SHP77 treated with DMSO at 0.1 percent for 48 hours (cell line): ENCODE measurements around the gene AEN.

Experiments
- DNase-seq: peaks from one replicate; lab custom pipeline; 2025; lab: John Stamatoyannopoulos, UW

AEN gene

GRCh38 chr15:88613074-88613944, 7.8 kb upstream of the AEN start:
- DNase-seq = no peak

DNA sequence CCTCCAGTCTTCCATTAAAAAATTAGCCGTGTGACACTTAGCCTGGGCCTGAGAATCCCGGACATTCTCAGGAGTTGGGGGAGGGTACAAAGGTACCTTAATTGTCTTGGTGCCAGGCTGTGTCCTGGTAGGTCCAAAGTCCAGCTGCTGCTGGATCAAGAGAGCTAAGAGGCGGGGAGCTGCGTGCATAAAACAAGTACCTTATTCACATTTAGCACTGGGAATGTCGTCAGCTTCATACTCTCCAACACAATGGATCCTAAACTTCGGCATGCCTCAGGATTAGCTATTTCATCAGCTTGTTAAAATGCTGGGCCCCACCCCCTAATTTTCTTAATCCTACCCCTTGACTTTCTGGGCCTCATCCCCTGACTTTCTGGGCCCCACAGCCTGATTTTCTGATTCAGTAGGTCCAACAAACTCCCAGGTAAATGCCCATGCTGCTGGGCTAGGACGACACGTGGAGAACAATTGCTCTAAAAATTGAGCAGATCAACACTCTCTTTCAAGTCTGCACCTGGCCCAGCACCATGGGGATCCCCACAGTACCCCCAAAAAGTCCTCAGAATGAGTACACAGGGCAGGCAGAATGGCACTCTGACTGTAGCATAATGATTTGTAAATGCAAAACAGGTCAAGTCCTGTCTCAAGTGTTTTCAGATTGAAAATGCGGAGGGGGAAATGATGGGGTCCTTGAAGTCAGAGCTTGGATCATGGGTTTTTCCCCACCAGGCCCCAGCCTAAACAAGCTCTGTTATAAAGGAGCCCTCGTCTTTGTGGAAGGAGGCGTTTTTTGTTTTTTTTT, 5.6 kb upstream of the AEN start:
- DNase-seq = no peak

GRCh38 chr15:88616240-88616639, 4.9 kb upstream of the AEN start:
- DNase-seq = no peak

DNA sequence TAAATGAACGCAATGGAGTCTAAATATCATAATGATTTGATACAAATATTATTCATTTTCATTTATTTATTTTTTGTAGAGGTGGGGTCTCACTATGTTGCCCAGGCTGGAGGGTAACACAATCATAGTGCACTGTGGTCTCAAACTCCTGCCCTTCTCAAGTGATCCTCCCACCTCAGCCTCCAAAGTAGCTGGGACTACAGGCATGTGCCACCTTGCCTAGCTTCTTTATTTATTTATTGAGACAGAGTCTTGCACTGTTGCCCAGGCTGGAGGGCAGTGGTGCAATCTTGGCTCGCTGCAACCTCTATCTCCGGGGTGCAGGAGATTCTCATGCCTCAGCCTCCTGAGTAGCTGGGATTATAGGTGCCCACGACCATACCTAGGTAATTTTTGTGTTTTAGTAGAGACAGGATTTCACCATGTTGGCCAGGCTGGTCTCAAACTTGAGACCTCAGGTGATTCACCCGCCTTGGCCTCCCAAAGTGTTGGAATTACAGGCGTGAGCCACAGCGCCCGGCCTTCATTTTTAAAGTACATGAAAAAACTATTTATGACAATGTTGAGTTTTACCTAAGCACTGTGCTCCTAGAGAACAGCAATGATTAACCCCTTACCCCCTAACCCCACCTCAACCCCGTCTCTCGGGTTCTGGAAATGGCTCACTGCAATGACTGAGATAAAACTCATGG, 4.0 kb upstream of the AEN start:
- DNase-seq = no peak

- no peak for DNase-seq
These were observed 3.4 kb upstream of the AEN start for GRCh38 chr15:88617790-88618189.

DNA sequence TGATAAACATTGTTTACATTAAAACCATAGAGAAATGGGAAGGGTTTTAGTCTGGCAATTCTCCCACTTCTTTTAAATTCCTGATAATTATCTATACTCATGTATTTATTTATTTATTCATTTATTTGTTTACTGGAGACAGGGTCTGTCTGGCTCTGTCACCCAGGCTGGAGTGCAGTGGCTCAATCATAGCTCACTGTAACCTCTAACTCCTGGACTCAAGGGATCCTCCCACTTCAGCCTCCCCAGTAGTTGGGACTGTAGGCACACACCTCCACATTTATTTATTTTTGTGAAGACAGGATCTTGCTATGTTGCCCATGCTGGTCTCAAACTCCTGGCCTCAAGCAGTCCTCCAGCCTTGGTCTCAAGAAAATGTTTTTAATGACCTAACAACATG, 2.5 kb upstream of the AEN start:
- DNase-seq = no peak

GRCh38 chr15:88619796-88620195, 1.3 kb upstream of the AEN start:
- no peak for DNase-seq

DNA sequence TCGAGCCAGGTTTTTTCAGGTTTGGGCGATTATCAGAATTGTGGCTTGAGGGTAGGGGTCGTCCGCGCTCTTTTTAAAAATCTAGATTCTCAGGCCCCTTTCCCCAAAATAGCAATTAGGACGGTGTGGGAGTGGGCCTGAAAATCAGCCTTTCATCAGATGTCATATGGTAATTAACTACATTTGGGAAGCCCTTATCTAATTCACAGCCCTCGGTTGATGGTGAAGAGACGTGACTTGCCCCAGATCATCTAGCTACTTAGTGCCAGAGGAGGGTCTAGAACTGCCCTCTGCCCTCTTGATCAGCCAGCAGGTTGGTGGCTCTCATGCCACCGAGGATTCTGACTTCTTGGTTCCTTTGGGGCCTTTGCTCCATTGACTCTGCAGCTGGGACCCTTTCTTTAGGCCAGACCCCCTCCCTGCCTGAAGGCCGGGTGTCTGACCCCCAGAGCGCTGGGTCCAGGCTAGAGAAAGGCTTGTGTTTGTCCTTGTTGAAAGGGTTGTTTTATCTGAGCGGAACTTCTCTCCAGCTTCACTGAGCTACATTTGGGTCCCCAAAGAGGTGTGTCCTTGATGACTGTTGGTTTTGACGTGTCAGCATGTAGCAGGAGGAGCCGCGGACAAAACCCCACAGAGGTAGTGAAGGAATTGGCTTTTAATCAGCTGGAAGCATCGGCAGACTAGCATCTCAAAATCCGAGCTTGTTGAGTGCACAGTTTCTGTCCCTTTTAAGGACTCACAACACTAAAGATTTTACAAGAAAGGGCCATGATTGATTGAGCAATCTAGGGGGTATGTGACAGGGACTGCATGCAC, 857 bp downstream of the AEN start:
- no peak for DNase-seq

- no peak for DNase-seq
These were observed 1.4 kb downstream of the AEN start for GRCh38 chr15:88622605-88622975.

DNA sequence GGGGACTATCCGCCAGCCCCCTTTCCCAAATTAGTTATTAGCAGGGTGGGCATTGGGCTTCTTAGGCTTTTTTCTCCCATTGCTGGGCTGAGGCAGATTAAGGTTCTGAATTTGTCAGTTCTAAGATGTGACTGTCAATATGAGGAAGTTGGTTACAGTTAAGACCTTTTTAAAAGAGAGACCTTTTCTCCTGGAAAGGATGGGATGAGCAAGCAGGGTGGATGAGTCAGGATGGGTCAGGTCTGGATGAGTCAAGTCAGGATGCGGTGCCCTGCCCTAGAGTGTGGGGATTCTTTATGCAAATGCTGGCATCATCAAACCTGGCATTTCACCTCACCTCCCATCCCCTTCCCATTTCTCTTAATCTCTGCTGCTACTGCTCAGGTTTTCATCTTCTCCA, 1.9 kb downstream of the AEN start:
- no peak for DNase-seq

DNA sequence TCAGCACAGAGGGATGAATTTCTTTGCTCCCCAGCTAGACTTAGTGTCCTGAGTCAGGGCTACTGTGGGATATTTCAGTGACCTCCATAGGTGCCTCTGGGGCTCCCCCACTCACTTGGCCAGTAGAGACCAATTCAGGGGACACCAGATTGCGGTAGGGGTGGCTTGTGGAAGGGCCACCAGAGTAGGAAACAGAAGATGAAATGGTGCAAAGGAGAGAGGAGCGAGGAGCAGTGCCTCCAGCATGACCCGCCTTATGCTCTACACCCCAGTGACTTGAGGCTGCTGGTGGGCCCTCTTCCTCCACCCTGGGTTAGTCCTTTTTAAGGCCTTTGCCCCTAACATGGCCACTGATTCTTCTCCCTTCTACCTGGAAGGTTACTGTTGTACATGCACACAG, 2.5 kb downstream of the AEN start:
- no peak for DNase-seq

- DNase-seq = no peak
These were observed 3.2 kb downstream of the AEN start for GRCh38 chr15:88624156-88624970.

- no peak for DNase-seq
These were observed 3.9 kb downstream of the AEN start for GRCh38 chr15:88624971-88625490.

DNA sequence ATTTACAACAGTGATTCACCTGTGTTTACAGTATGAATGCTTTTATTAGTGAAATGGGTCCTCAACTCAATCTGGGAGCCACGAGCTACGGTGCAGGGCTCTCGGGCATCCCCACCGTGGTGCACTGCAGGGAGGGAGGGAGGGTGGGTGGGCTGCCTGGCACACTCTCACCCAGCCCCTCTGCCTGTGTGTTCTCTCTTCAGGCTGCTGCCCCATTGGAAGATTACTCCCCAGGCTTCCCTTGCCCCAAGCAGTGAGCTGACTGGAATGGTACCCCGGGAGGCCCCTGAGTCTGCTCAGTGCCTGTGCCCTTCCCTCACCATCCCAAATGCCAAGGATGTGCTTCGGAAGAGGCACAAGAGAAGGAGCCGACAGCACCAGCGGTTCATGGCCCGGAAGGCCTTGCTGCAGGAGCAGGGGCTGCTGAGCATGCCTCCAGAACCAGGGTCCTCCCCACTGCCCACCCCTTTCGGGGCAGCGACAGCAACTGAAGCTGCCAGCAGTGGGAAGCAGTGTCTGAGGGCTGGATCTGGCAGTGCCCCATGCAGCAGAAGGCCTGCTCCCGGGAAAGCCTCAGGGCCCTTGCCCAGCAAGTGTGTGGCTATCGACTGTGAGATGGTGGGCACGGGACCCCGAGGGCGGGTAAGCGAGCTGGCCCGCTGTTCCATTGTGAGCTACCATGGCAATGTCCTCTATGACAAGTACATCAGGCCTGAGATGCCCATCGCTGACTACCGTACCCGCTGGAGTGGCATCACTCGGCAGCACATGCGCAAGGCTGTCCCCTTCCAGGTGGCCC, 5.0 kb downstream of the AEN start:
- DNase-seq = no peak

- DNase-seq = no peak
These were observed 6.3 kb downstream of the AEN start for GRCh38 chr15:88627463-88627862.

- no peak for DNase-seq
These were observed 7.0 kb downstream of the AEN start for GRCh38 chr15:88628018-88628654.

- no peak for DNase-seq
These were observed 7.9 kb downstream of the AEN start for GRCh38 chr15:88629071-88629470.

GRCh38 chr15:88630141-88630721, 9.1 kb downstream of the AEN start:
- no peak for DNase-seq
